Endothelial cell of umbilical vein (primary cell): ENCODE measurements around the gene PARD3B. TPM values are rescaled to one million over a fixed set of nuclear protein-coding genes. Genes with fewer than 3 reads are reported as not detected.

Experiments used
- BruUV-seq: library from RNA; stranded (reverse); fragments of 400-500 nt; replicated peaks from 2 replicates; lab custom pipeline; 2021; lab: Mats Ljungman, UMichigan
- CTCF ChIA-PET: fragments of 300-600, 350-600 bp; sonication (Branson Sonifier 250); formaldehyde crosslinking; loops from one replicate; lab custom pipeline; 2021; ENCODE audit warnings: antibody characterized with exemption, inconsistent platforms; lab: Charles Lee
- POLR2A ChIA-PET: fragments of 300-600, 350-600 bp; sonication (Branson Sonifier 250); formaldehyde crosslinking; loops from one replicate; lab custom pipeline; 2021; ENCODE audit warnings: antibody characterized with exemption, inconsistent platforms; lab: Charles Lee
- DNase-seq: peaks from one replicate; pipeline ENCODE4 v3.0.0-alpha.2; 2011; ENCODE audit warnings: low read depth, low spot score
- FAIRE-seq: peaks from 2 replicates; lab custom pipeline; 2011; peaks lifted over from hg19 to GRCh38; lab: Jason Lieb, UNC
- H2AFZ ChIP-seq: 2 replicates; pipeline ENCODE4 v1.6.0; 2012; ENCODE audit warnings: low read depth, low read length, control low read depth, inconsistent platforms
- H3K27ac ChIP-seq: 2 replicates; pipeline ENCODE4 v1.5.1; 2011; ENCODE audit warnings: low read depth, mild to moderate bottlenecking, control low read depth, low read length, moderate library complexity; ENCODE audit not compliant: insufficient read depth
- H3K27me3 ChIP-seq, 2 experiments: 2 replicates each; pipeline versions ENCODE4 v1.6.0 to v1.6.1; 2011; ENCODE audit warnings: low read length in 2 of 2, mixed read lengths in 1 of 2; ENCODE audit not compliant: control insufficient read depth in 2 of 2, insufficient read depth in 2 of 2
- H3K36me3 ChIP-seq, 2 experiments: 2 replicates in 1 of 2; 3 replicates in 1 of 2; pipeline ENCODE4 v1.5.1; 2011; ENCODE audit warnings: low read length in 2 of 2, mild to moderate bottlenecking in 1 of 2, moderate library complexity in 1 of 2; ENCODE audit not compliant: control insufficient read depth in 2 of 2, insufficient read depth in 2 of 2; ENCODE audit errors: extremely low read depth in 1 of 2
- H3K4me1 ChIP-seq: 3 replicates; pipeline ENCODE4 v1.5.1; 2011; ENCODE audit warnings: mild to moderate bottlenecking, low read length; ENCODE audit not compliant: control insufficient read depth, insufficient read depth; ENCODE audit errors: extremely low read depth
- H3K4me2 ChIP-seq: 2 replicates; pipeline ENCODE4 v1.6.1; 2011; ENCODE audit warnings: low read length, control low read depth, mixed read lengths; ENCODE audit not compliant: insufficient read depth
- H3K4me3 ChIP-seq, 3 experiments: fragments of 200-600 bp in 1 of 3; sonication (generic), shearing (Covaris generic) in 1 of 3; replicated peaks in 1 of 3; 2 replicates each; pipeline ENCODE4 v1.5.1; 2011 to 2016; ENCODE audit warnings: control low read depth in 3 of 3, low read length in 3 of 3, mild to moderate bottlenecking in 2 of 3, inconsistent platforms in 1 of 3, low read depth in 1 of 3, moderate library complexity in 1 of 3; ENCODE audit not compliant: insufficient read depth in 1 of 3
- H3K79me2 ChIP-seq: 2 replicates; pipeline ENCODE4 v1.6.0; 2012; ENCODE audit warnings: low read length, inconsistent platforms; ENCODE audit not compliant: control insufficient read depth, insufficient read depth
- H3K9ac ChIP-seq: replicated peaks from 2 replicates; pipeline ENCODE3; 2011; ENCODE audit warnings: low read length, control low read depth; ENCODE audit not compliant: insufficient read depth; ENCODE audit errors: extremely low read depth
- H3K9me1 ChIP-seq: replicated peaks from 3 replicates; pipeline ENCODE4 v1.6.0; 2011; ENCODE audit warnings: mild to moderate bottlenecking, low read length; ENCODE audit not compliant: control insufficient read depth, insufficient read depth; ENCODE audit errors: extremely low read depth
- H3K9me3 ChIP-seq: replicated peaks from 2 replicates; pipeline ENCODE4 v1.5.1; 2012; ENCODE audit warnings: low read length, inconsistent platforms; ENCODE audit not compliant: control insufficient read depth, insufficient read depth
- H4K20me1 ChIP-seq: replicated peaks from 2 replicates; pipeline ENCODE3; 2011; ENCODE audit warnings: mild to moderate bottlenecking, low read length; ENCODE audit not compliant: control insufficient read depth, insufficient read depth; ENCODE audit errors: extremely low read depth
- CTCF ChIP-seq, 2 donors: IDR thresholded peaks; 1 replicate in 1 of 2; 2 replicates in 1 of 2; pipeline ENCODE4 v1.5.1; 2011; ENCODE audit warnings: low read length in 2 of 2, mild to moderate bottlenecking in 2 of 2, moderate library complexity in 2 of 2, control low read depth in 1 of 2, inconsistent platforms in 1 of 2, low read depth in 1 of 2; ENCODE audit not compliant: insufficient read depth in 1 of 2; ENCODE audit errors: extremely low read depth in 1 of 2
- EZH2 ChIP-seq: IDR thresholded peaks from 2 replicates; pipeline ENCODE4 v1.6.1; 2012; ENCODE audit warnings: borderline replicate concordance, low read depth, mild to moderate bottlenecking, moderate library complexity, low read length, inconsistent platforms; ENCODE audit not compliant: severe bottlenecking
- FOS ChIP-seq: IDR thresholded peaks from 2 replicates; pipeline ENCODE4 v1.6.1; 2011; ENCODE audit warnings: mild to moderate bottlenecking, low read length, moderate library complexity, borderline replicate concordance; ENCODE audit not compliant: insufficient read depth
- GATA2 ChIP-seq: IDR thresholded peaks from 2 replicates; pipeline ENCODE4 v1.7.0; 2011; ENCODE audit warnings: low read depth, mild to moderate bottlenecking, moderate library complexity, mixed read lengths, low read length; ENCODE audit not compliant: insufficient read length, insufficient read depth
- MAX ChIP-seq: IDR thresholded peaks from 2 replicates; pipeline ENCODE4 v1.6.1; 2011; ENCODE audit not compliant: insufficient read depth, insufficient read length
- MYC ChIP-seq: IDR thresholded peaks from one replicate; pipeline ENCODE4 v1.6.1; 2011; ENCODE audit warnings: mild to moderate bottlenecking, low read depth, low read length
- POLR2AphosphoS5 ChIP-seq: IDR thresholded peaks from 2 replicates; pipeline ENCODE4 v1.6.1; 2012; ENCODE audit warnings: low read depth, mild to moderate bottlenecking, control low read depth, low read length, moderate library complexity; ENCODE audit not compliant: insufficient read depth
- dilution Hi-C: fragments of 300-500 bp; cut with MboI; formaldehyde crosslinking; loops from one replicate; pipeline ENCODE4 v1.15.0; 2019; ENCODE audit warnings: low sequenced_read_pairs; ENCODE audit not compliant: extremely low pct_ligation_motif_present
- intact Hi-C: fragments of 100-400 bp; cut with micrococcal nuclease; formaldehyde crosslinking; loops from one replicate; pipeline ENCODE4 v1.10.0; 2022
- polyA plus RNA-seq, 4 experiments: library from polyadenylated mRNA; depleted of rRNA in 3 of 4; stranded (reverse) in 3 of 4; unstranded in 1 of 4; fragments of >200 nt; gene quantifications; 2 replicates each; pipeline versions ENCODE4 v1.2.1 to v1.2.3, GENCODE V29; 2011 to 2012; ENCODE audit warnings: missing spikeins in 1 of 4
- total RNA-seq: library from RNA; stranded (reverse); gene quantifications from 2 replicates; pipeline ENCODE4 v1.2.3, GENCODE V29; 2021

Gene PARD3B
- total and polyA plus RNA-seq, 2 donors (not counting 3 experiments of a cell fraction or from before 2014, with no cell fraction given) = 2.2 to 30.9 TPM

GRCh38 chr2:204718607-204719006 is 173.3 kb downstream of the PARD3B start:
- Histone ChIP-seq H3K9me3 (no peaks in the 10 kb centered on the region), H3K27me3 (no peaks in the 10 kb centered on the region), H3K36me3 (no peaks in the 10 kb centered on the region), H3K27ac (no peak overlapping the region), H2AFZ (no peak overlapping the region), H3K4me1 (no peaks in the 10 kb centered on the region), H3K4me3 (no peak overlapping the region), H3K9me1 (no peaks in the 10 kb centered on the region), H4K20me1 (no peaks in the 10 kb centered on the region), H3K9ac (no peak overlapping the region), H3K79me2 (no peaks in the 10 kb centered on the region), H3K4me2 (no peak overlapping the region)
- TF ChIP-seq GATA2 = no peak
- no peak for TF ChIP-seq CTCF (IDR thresholded peaks at IDR 0.05; ENCODE audit: extremely low read depth in 1 of 2, insufficient read depth in 1 of 2, low read depth in 1 of 2, low read length in 2 of 2)
- no peak for TF ChIP-seq POLR2AphosphoS5
- no peak for TF ChIP-seq FOS
- TF ChIP-seq EZH2 = no peak
- TF ChIP-seq MAX = no peak
- no peak for TF ChIP-seq MYC
- no peak for FAIRE-seq
- intact Hi-C loops (no loop called here), dilution Hi-C loops (no loop called here)
- DNase-seq = no peak
- ChIA-PET CTCF (no interaction called here), POLR2A (no interaction called here)
- BruUV-seq = no TSS peak
